Thyroid gland (tissue), 4 donors: ENCODE results near the gene SEC16B. TPM values are rescaled to one million over a fixed set of nuclear protein-coding genes. Genes with fewer than 3 reads are reported as not detected.

Experiments
- DNase-seq, 2 donors: peaks; one replicate each; pipeline ENCODE4 v3.0.0-alpha.2; 2019
- H3K27ac ChIP-seq, 3 donors: fragments of 200-600 bp; sonication (generic); 1 replicate in 2 of 3; 2 replicates in 1 of 3; pipeline ENCODE4 v1.5.1; 2016 to 2019; ENCODE audit warnings: mild to moderate bottlenecking in 1 of 3, moderate library complexity in 1 of 3
- H3K27me3 ChIP-seq: fragments of 200-600 bp; sonication (generic); one replicate; pipeline ENCODE4 v1.5.1; 2019
- H3K36me3 ChIP-seq, 2 donors: fragments of 200-600 bp; sonication (generic); one replicate each; pipeline ENCODE4 v1.5.1; 2016 to 2019
- H3K4me1 ChIP-seq, 2 donors: fragments of 200-600 bp; sonication (generic); one replicate each; pipeline ENCODE4 v1.5.1; 2017 to 2019
- H3K4me3 ChIP-seq, 3 donors: fragments of 200-600 bp; sonication (generic); replicated peaks in 1 of 3; 1 replicate in 2 of 3; 2 replicates in 1 of 3; pipeline ENCODE4 v1.5.1; 2016; ENCODE audit warnings: mild to moderate bottlenecking in 1 of 3
- H3K9me3 ChIP-seq: fragments of 200-600 bp; sonication (generic); one replicate; pipeline ENCODE4 v1.5.1; 2017
- CTCF ChIP-seq, 6 experiments: fragments of 200-600 bp in 3 of 6; fragments of 450-650 bp in 3 of 6; sonication (generic) in 3 of 6; IDR thresholded peaks; one replicate each; pipeline ENCODE4 v1.5.1; 2016 to 2019; ENCODE audit warnings: antibody characterized with exemption in 6 of 6, mild to moderate bottlenecking in 2 of 6, inconsistent platforms in 1 of 6, moderate library complexity in 1 of 6
- POLR2A ChIP-seq, 2 donors: fragments of 450-650 bp; IDR thresholded peaks; one replicate each; pipeline ENCODE4 v1.6.1; 2017; ENCODE audit warnings: antibody characterized with exemption in 2 of 2, mild to moderate bottlenecking in 2 of 2, moderate library complexity in 1 of 2
- WGBS, 2 donors: methylation state at CpG; one replicate each; pipeline ENCODE4 v1.1.5; 2017; 5-methylcytosine and 5-hydroxymethylcytosine counted together
- intact Hi-C: fragments of 100-400 bp; cut with DNase I; formaldehyde crosslinking; loops from one replicate; pipeline ENCODE4 v1.15.1; 2023
- total RNA-seq, 4 donors: library from RNA; depleted of rRNA; stranded (reverse); fragments of >200 nt; gene quantifications; one replicate each; pipeline ENCODE4 v1.2.3, GENCODE V29; 2016

The SEC16B gene
- total RNA-seq, 4 donors from 2014 or later, result 3.8 to 12.8 (median 6.2) TPM

- no peaks in the 10 kb centered on the region for H3K4me1 ChIP-seq
- no peaks in the 10 kb centered on the region for H3K27me3 ChIP-seq
- TF ChIP-seq CTCF (IDR thresholded peaks at IDR 0.05), result no peak
- TF ChIP-seq POLR2A (IDR thresholded peaks at IDR 0.05), result no peak
- H3K4me3 ChIP-seq, result no peak overlapping the region
- H3K27ac ChIP-seq, result no peak overlapping the region
- H3K9me3 ChIP-seq, result no peaks in the 10 kb centered on the region
- intact Hi-C loops, result no loop called here
- WGBS, 2 donors, result 85 to 87% methylated on average over 3 of the region's 3 CpGs
- DNase-seq, result no peak
- H3K36me3 ChIP-seq, result no peaks in the 10 kb centered on the region
These were observed 46.4 kb downstream of the SEC16B start for GRCh38 chr1:177923441-177923840.

DNA sequence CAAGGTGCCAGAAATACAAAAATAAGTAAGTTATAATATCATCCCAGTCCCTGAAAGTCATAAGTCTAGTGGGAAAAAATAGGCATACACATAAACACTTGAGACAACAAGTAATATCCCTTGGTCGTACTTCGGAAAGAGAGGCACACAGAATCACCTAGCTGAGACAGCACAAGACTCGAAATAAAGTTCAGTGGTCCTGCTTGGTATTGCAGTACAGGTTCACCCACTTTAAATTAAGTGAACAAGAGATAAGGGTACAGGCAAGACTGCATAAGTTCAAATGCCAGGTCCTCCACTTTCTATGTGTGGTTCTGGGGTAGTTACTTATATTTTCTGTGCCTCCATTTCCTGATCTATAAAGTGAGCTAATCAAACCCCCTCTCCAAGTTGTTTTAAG is 47.6 kb downstream of the SEC16B start:
- no peak for DNase-seq
- Histone ChIP-seq H3K27me3 (no peaks in the 10 kb centered on the region), H3K9me3 (no peaks in the 10 kb centered on the region), H3K36me3 (no peaks in the 10 kb centered on the region), H3K4me1 (no peaks in the 10 kb centered on the region), H3K4me3 (no peak overlapping the region), H3K27ac (no peak overlapping the region)
- intact Hi-C loops, result no loop called here
- TF ChIP-seq CTCF (IDR thresholded peaks at IDR 0.05) (no peak), POLR2A (IDR thresholded peaks at IDR 0.05) (no peak)
- 85 to 89% methylated on average over 3 of the region's 3 CpGs for WGBS, 2 donors

- intact Hi-C loops, result no loop called here
- 90 to 93% methylated on average over 4 of the region's 4 CpGs for WGBS, 2 donors
- H3K27ac ChIP-seq, result no peak overlapping the region
- H3K4me3 ChIP-seq, result no peak overlapping the region
- no peaks in the 10 kb centered on the region for H3K27me3 ChIP-seq
- no peaks in the 10 kb centered on the region for H3K4me1 ChIP-seq
- DNase-seq, result no peak
- TF ChIP-seq POLR2A (IDR thresholded peaks at IDR 0.05) (no peak), CTCF (IDR thresholded peaks at IDR 0.05) (no peak)
- no peaks in the 10 kb centered on the region for H3K36me3 ChIP-seq
- H3K9me3 ChIP-seq, result no peaks in the 10 kb centered on the region
These were observed 48.3 kb downstream of the SEC16B start for GRCh38 chr1:177921590-177921989.

GRCh38 chr1:177920091-177920490 is 49.8 kb downstream of the SEC16B start:
- Histone ChIP-seq H3K36me3 (no peaks in the 10 kb centered on the region), H3K27ac (no peak overlapping the region), H3K9me3 (no peaks in the 10 kb centered on the region), H3K4me1 (no peaks in the 10 kb centered on the region), H3K4me3 (no peak overlapping the region), H3K27me3 (no peaks in the 10 kb centered on the region)
- intact Hi-C loops, result no loop called here
- no peak for DNase-seq
- WGBS, 2 donors, result 94 to 95% methylated on average over 2 of the region's 2 CpGs
- TF ChIP-seq POLR2A (IDR thresholded peaks at IDR 0.05), result no peak
- TF ChIP-seq CTCF (IDR thresholded peaks at IDR 0.05), result no peak

DNA sequence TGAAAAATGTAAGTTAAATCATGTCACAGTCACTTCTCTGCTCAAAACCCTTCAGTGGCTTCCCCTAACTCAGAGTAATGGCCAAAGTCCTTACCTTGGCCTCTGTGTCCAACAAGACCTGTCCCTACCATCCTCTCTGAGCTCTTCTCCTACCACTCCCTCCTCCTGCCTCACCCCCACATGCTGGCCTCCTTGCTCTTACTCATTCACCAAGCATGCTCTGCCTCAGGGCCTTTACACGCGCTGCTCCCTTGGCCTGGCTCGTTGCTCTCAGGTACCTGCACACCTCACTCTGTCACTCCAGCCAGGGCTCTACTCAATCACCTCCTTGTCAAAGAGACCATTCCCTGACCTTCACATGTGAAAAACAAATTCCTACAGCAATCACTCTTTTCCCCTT is 54.2 kb downstream of the SEC16B start:
- TF ChIP-seq CTCF (IDR thresholded peaks at IDR 0.05), result no peak
- TF ChIP-seq POLR2A (IDR thresholded peaks at IDR 0.05), result no peak
- Histone ChIP-seq H3K27ac (no peak overlapping the region), H3K36me3 (no peaks in the 10 kb centered on the region), H3K27me3 (no peaks in the 10 kb centered on the region), H3K4me3 (no peak overlapping the region), H3K4me1 (no peaks in the 10 kb centered on the region), H3K9me3 (no peaks in the 10 kb centered on the region)
- DNase-seq, result no peak
- intact Hi-C loops, result no loop called here
- WGBS, 2 donors, result 93 to 96% methylated on average over 3 of the region's 3 CpGs
